Loucy (cell line): ENCODE data around the gene SNRNP48.

ENCODE experiments used
- CTCF ChIP-seq: fragments of 200-600 bp; sonication (generic); conservative IDR thresholded peaks from 2 replicates; pipeline ENCODE4 v1.5.1; 2014; ENCODE audit warnings: mild to moderate bottlenecking, antibody characterized with exemption, low read length
- EZH2phosphoT487 ChIP-seq: fragments of 200-600 bp; IDR thresholded peaks from 2 replicates; pipeline ENCODE4 v1.6.1; 2018; ENCODE audit warnings: antibody characterized with exemption, mild to moderate bottlenecking, moderate library complexity, borderline replicate concordance

- no peak for TF ChIP-seq EZH2phosphoT487
- no peak for TF ChIP-seq CTCF
Observed at GRCh38 chr6:7658543-7658942, 68.5 kb downstream of the SNRNP48 start.
